ENCODE results near the gene DHX36.
A peak's percentile ranks its signal among the peaks of the same experiment; 100 is the strongest.

DHX36 gene

GRCh38 chr3:154285221-154285620 is 39.1 kb downstream of the DHX36 start:
- peak; percentile 52 for DNase-seq

- DNase-seq: no peak
Observed at GRCh38 chr3:154280161-154280560, 44.1 kb downstream of the DHX36 start.

GRCh38 chr3:154275965-154276364 is 48.3 kb downstream of the DHX36 start:
- DNase-seq: no peak

- no peak for DNase-seq
Observed at GRCh38 chr3:154275292-154275691, 49.0 kb downstream of the DHX36 start.

GRCh38 chr3:154274348-154274747 is 49.9 kb downstream of the DHX36 start:
- DNase-seq: no peak

- DNase-seq: no peak
Observed at GRCh38 chr3:154273381-154273780, 50.9 kb downstream of the DHX36 start.

- DNase-seq: no peak
Observed at GRCh38 chr3:154254527-154254926, 69.8 kb downstream of the DHX36 start.

- peak; percentile 81 for DNase-seq
Observed at GRCh38 chr3:154252759-154253638, 71.3 kb downstream of the DHX36 start.

- no peak for DNase-seq
Observed at GRCh38 chr3:154251610-154252009, 72.7 kb downstream of the DHX36 start.

GRCh38 chr3:154250291-154250690 is 74.0 kb downstream of the DHX36 start:
- DNase-seq: no peak

GRCh38 chr3:154247806-154248415 is 76.4 kb downstream of the DHX36 start:
- no peak for DNase-seq

- peak; percentile 38 for DNase-seq
Observed at GRCh38 chr3:154244644-154245043, 79.6 kb downstream of the DHX36 start.

GRCh38 chr3:154243353-154243752 is 80.9 kb downstream of the DHX36 start:
- DNase-seq: no peak

GRCh38 chr3:154242766-154243165 is 81.5 kb downstream of the DHX36 start:
- no peak for DNase-seq

GRCh38 chr3:154241496-154241895 is 82.8 kb downstream of the DHX36 start:
- no peak for DNase-seq

- no peak for DNase-seq
Observed at GRCh38 chr3:154240235-154240634, 84.1 kb downstream of the DHX36 start.

GRCh38 chr3:154236331-154236730 is 88.0 kb downstream of the DHX36 start:
- DNase-seq: no peak

GRCh38 chr3:154235330-154235729 is 89.0 kb downstream of the DHX36 start:
- DNase-seq: no peak

- no peak for DNase-seq
Observed at GRCh38 chr3:154229217-154229590, 95.1 kb downstream of the DHX36 start.

- no peak for DNase-seq
Observed at GRCh38 chr3:154228561-154229216, 95.6 kb downstream of the DHX36 start.

GRCh38 chr3:154227531-154227930 is 96.8 kb downstream of the DHX36 start:
- no peak for DNase-seq

GRCh38 chr3:154225536-154225935 is 98.8 kb downstream of the DHX36 start:
- no peak for DNase-seq

- DNase-seq: no peak
Observed at GRCh38 chr3:154224866-154225265, 99.4 kb downstream of the DHX36 start.

GRCh38 chr3:154224366-154224765 is 99.9 kb downstream of the DHX36 start:
- no peak for DNase-seq
